K562 (cell line): ENCODE measurements around the gene SDCBP2. TPM values are rescaled to one million over a fixed set of nuclear protein-coding genes. Genes with fewer than 3 reads are reported as not detected.

Experiments
- ATAC-seq: fragments of 200-7000 bp; cut with Tn5 transposase; 3 replicates; pipeline ENCODE4 v1.9.1; 2020; ENCODE audit warnings: moderate library complexity
- BruUV-seq: library from RNA; stranded (reverse); fragments of 400-500 nt; replicated peaks from 2 replicates; lab custom pipeline; 2021; lab: Mats Ljungman, UMichigan
- CTCF ChIA-PET: fragments of 300-600 bp; formaldehyde crosslinking; extraction: SDS; loops from one replicate; lab custom pipeline; 2021; ENCODE audit warnings: low intra/inter-chr PET ratio; lab: Yijun Ruan, JAX
- POLR2A ChIA-PET: fragments of 300-600, 350-650 bp; sonication (Branson Sonifier 250); formaldehyde crosslinking; extraction: SDS; loops from one replicate; lab custom pipeline; 2021; ENCODE audit warnings: antibody characterized with exemption, inconsistent platforms; lab: Yijun Ruan, JAX
- DNase-seq, 4 experiments: peaks; one replicate each; pipeline versions ENCODE4 v3.0.0 to v3.0.0-alpha.2; 2011 to 2018; ENCODE audit warnings: low spot score in 3 of 4, mixed read lengths in 3 of 4; ENCODE audit errors: extremely low read depth in 1 of 4
- FAIRE-seq: peaks from 2 replicates; lab custom pipeline; 2011; peaks lifted over from hg19 to GRCh38; lab: Jason Lieb, UNC
- H2AFZ ChIP-seq: 2 replicates; pipeline ENCODE4 v1.6.0; 2011; ENCODE audit warnings: low read depth, low read length, control low read depth, inconsistent platforms
- H3K27ac ChIP-seq: fragments of 200-600 bp; 3 replicates; pipeline ENCODE4 v1.8.0; 2011; ENCODE audit warnings: low read depth, mild to moderate bottlenecking, control low read depth, inconsistent platforms, low read length, moderate library complexity, mixed read lengths; ENCODE audit errors: extremely low read depth
- H3K27me3 ChIP-seq, 2 experiments: fragments of 300-600 bp in 1 of 2; 2 replicates in 1 of 2; 3 replicates in 1 of 2; pipeline versions ENCODE4 v1.6.0 to v1.8.0; 2011; ENCODE audit warnings: inconsistent platforms in 2 of 2, low read length in 2 of 2, mild to moderate bottlenecking in 1 of 2, mixed read lengths in 1 of 2, moderate library complexity in 1 of 2; ENCODE audit not compliant: control insufficient read depth in 2 of 2, insufficient read depth in 2 of 2
- H3K36me3 ChIP-seq: fragments of 300-600 bp; 3 replicates; pipeline ENCODE4 v1.8.0; 2011; ENCODE audit warnings: mild to moderate bottlenecking, low read length, inconsistent platforms; ENCODE audit not compliant: control insufficient read depth, insufficient read depth
- H3K4me1 ChIP-seq, 2 experiments: fragments of 200-600 bp in 1 of 2; replicated peaks in 1 of 2; 2 replicates in 1 of 2; 3 replicates in 1 of 2; pipeline versions ENCODE4 v1.5.1 to v1.8.0; 2011; ENCODE audit warnings: inconsistent platforms in 2 of 2, low read length in 2 of 2, mild to moderate bottlenecking in 1 of 2, mixed read lengths in 1 of 2, moderate library complexity in 1 of 2; ENCODE audit not compliant: control insufficient read depth in 2 of 2, insufficient read depth in 2 of 2
- H3K4me2 ChIP-seq: 2 replicates; pipeline ENCODE4 v1.6.1; 2011; ENCODE audit warnings: low read length, control low read depth, inconsistent platforms, mixed read lengths; ENCODE audit not compliant: insufficient read depth
- H3K4me3 ChIP-seq: fragments of 200-600 bp; sonication (generic), shearing (Covaris generic); 2 replicates; pipeline ENCODE4 v1.5.1; 2016; ENCODE audit warnings: control low read depth, inconsistent platforms
- H3K79me2 ChIP-seq: fragments of 200-600 bp; 3 replicates; pipeline ENCODE4 v1.8.0; 2011; ENCODE audit warnings: low read length, inconsistent platforms; ENCODE audit not compliant: control insufficient read depth, insufficient read depth
- H3K9ac ChIP-seq, 2 experiments: 2 replicates each; pipeline versions ENCODE4 v1.6.0 to v1.6.1; 2011; ENCODE audit warnings: low read depth in 2 of 2, low read length in 2 of 2, control low read depth in 1 of 2, inconsistent platforms in 1 of 2, mild to moderate bottlenecking in 1 of 2, mixed read lengths in 1 of 2; ENCODE audit not compliant: insufficient read depth in 1 of 2
- H3K9me1 ChIP-seq: one replicate; pipeline ENCODE4 v1.6.0; 2011; ENCODE audit warnings: inconsistent platforms, mild to moderate bottlenecking, low read length, moderate library complexity; ENCODE audit not compliant: control insufficient read depth, insufficient read depth
- H3K9me3 ChIP-seq: replicated peaks from 2 replicates; pipeline ENCODE4 v1.5.1; 2011; ENCODE audit warnings: low read depth, low read length, inconsistent platforms; ENCODE audit not compliant: control insufficient read depth, insufficient read depth
- H4K20me1 ChIP-seq: replicated peaks from 2 replicates; pipeline ENCODE4 v1.6.1; 2011; ENCODE audit warnings: low read length, inconsistent platforms, mixed read lengths; ENCODE audit not compliant: control insufficient read depth, insufficient read depth
- BCOR ChIP-seq: fragments of 450-650 bp; IDR thresholded peaks from 2 replicates; pipeline ENCODE4 v1.6.1; 2016
- CBFA2T2 ChIP-seq: fragments of 450-650 bp; conservative IDR thresholded peaks from 2 replicates; pipeline ENCODE4 v1.6.1; 2017; ENCODE audit warnings: mild to moderate bottlenecking
- KDM2B ChIP-seq: fragments of 250-450 bp; sonication (Bioruptor Pico); IDR thresholded peaks from 2 replicates; pipeline ENCODE4 v1.8.0; 2021; ENCODE audit warnings: mild to moderate bottlenecking, moderate library complexity
- NFIX ChIP-seq: fragments of 250-450 bp; sonication (Bioruptor Pico); IDR thresholded peaks from 2 replicates; pipeline ENCODE4 v1.4.0; 2020; ENCODE audit warnings: low read depth, mild to moderate bottlenecking, moderate library complexity
- ZNF12 ChIP-seq: sonication (generic); formaldehyde crosslinking; IDR thresholded peaks from 2 replicates; pipeline ENCODE4 v1.4.0; 2020; ENCODE audit warnings: mild to moderate bottlenecking, missing genetic modification reagents
- WGBS: fragments of 100-300 bp; shearing (Covaris generic); methylation state at CpG from one replicate; pipeline ENCODE4 v1.1.6; 2016; ENCODE audit warnings: low coverage, mixed read lengths; ENCODE audit not compliant: insufficient coverage; ENCODE audit errors: missing lambda C conversion rate; 5-methylcytosine and 5-hydroxymethylcytosine counted together
- in situ Hi-C: fragments of 300-500 bp; cut with MboI; formaldehyde crosslinking; loops from 4 replicates; pipeline ENCODE4 v1.15.0; 2018; ENCODE audit warnings: inconsistent platforms, mixed read lengths
- intact Hi-C: fragments of 100-400 bp; cut with micrococcal nuclease; formaldehyde crosslinking; loops from 2 replicates; pipeline ENCODE4 v1.14.2; 2022
- polyA plus RNA-seq, 8 experiments: library from polyadenylated mRNA; depleted of rRNA in 4 of 8; stranded (reverse) in 5 of 8; unstranded in 3 of 8; fragments of >200 nt; fragmentation: Nextera tagmentation in 2 of 8; fragmentation: Illumina TruSeq in 1 of 8; extraction: Ambion mirVana in 2 of 8; extraction: Trizol in 1 of 8; gene quantifications; 2 replicates each; pipeline versions ENCODE4 v1.2.1 to v1.2.3, GENCODE V29; 2011 to 2014; ENCODE audit warnings: inconsistent platforms in 1 of 8, missing spikeins in 1 of 8
- total RNA-seq, 7 experiments: library from RNA; depleted of rRNA in 6 of 7; stranded (reverse); fragments of >200 nt in 6 of 7; fragmentation: Illumina TruSeq in 2 of 7; extraction: Trizol in 2 of 7; gene quantifications; 2 replicates each; pipeline versions ENCODE4 v1.2.1 to v1.2.3, GENCODE V29; 2011 to 2021; ENCODE audit warnings: low replicate concordance in 1 of 7
- TF ChIP-seq, protein P1 (sequence below): fragments of 450-650 bp; IDR thresholded peaks from 2 replicates; pipeline ENCODE4 v1.6.1; 2016

SDCBP2 gene
- total and polyA plus RNA-seq, 9 of the 15 experiments (the other 6 are each of a cell fraction or from before 2014, with no cell fraction given) = 0.06 to 1.2 (median 0.80) TPM

DNA sequence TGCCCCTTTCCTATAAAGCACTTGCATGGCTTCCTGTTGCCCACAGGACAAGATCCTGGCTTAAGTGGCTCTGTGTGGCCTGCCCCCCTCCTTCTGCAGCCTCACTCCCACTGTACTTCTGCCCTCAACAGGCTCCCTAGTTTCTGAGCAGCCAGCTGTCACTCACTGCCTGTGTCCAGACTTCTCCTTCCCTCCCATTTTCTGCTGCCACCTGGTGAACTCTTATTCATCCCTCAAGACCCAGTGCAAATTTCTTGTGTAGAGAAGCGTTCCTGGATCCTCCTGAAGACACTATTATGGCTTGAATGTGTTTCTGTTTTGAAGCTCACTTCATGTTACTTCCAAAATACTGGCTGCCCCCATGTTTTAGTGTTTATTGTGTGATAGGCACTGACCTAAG lies 36.3 kb downstream of the SDCBP2 start:
- H3K9me3 ChIP-seq = no peaks in the 10 kb centered on the region
- no peak for TF ChIP-seq KDM2B (CRISPR knock-in tag)
- TF ChIP-seq, protein P1, sequence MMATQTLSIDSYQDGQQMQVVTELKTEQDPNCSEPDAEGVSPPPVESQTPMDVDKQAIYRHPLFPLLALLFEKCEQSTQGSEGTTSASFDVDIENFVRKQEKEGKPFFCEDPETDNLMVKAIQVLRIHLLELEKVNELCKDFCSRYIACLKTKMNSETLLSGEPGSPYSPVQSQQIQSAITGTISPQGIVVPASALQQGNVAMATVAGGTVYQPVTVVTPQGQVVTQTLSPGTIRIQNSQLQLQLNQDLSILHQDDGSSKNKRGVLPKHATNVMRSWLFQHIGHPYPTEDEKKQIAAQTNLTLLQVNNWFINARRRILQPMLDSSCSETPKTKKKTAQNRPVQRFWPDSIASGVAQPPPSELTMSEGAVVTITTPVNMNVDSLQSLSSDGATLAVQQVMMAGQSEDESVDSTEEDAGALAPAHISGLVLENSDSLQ = peak; percentile 80
- no peak overlapping the region for H3K4me2 ChIP-seq
- BruUV-seq = no TSS peak
- H4K20me1 ChIP-seq = peaks cover 3% of the 10 kb centered on the region; the same call in 1 of the 2 replicates
- H3K36me3 ChIP-seq = no peaks in the 10 kb centered on the region; the same call in 2 of the 3 replicates
- ChIA-PET CTCF (no interaction called here), POLR2A (interaction anchor here (0.6 kb wide), 1 partner anchor 166 kb away, joined by 3 read pairs; no protein-coding TSS in a partner anchor)
- no peaks in the 10 kb centered on the region for H3K9me1 ChIP-seq
- FAIRE-seq (no peak), DNase-seq (no peak), ATAC-seq (no peak)
- no peaks in the 10 kb centered on the region for H3K79me2 ChIP-seq
- no peak overlapping the region for H3K9ac ChIP-seq
- no peaks in the 10 kb centered on the region for H3K27me3 ChIP-seq
- H3K27ac ChIP-seq = no peak overlapping the region
- H3K4me1 ChIP-seq = peaks cover 0 to 6% of the 10 kb centered on the region in 2 experiments; a peak in 1 of 5 replicates
- no peak overlapping the region for H2AFZ ChIP-seq
- no peak overlapping the region for H3K4me3 ChIP-seq
- intact Hi-C loops (no loop called here), in situ Hi-C loops (no loop called here)
- WGBS = 0% methylated on average over 1 of the region's 1 CpG

DNA sequence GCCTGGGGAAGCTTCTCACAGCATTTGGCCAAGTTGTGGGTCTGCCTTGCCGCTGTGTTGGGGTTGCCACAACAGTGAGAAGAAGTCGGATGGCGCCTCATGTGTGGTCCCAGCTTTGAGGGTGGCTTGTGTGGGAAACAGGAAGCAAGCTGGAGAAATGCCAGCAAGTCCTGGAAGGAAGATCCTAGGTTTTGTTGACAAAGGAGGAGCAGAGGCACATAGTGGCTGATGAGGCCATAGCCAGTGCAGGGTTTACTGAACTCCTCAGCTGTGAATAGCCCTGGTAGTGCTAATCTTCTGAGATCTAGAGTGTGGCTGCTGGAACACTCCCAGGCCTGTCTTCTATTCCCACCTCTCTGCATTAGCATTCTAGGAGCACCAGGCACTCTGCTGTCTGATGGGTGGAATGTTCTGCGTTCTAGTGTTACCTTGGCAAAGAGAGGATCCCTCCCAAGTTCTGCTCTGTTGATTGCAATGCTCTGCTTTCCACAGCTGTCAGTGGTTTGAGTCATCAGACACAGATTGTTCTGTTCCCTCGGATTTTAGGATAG lies 37.7 kb downstream of the SDCBP2 start:
- ATAC-seq (no peak), DNase-seq (no peak), FAIRE-seq (no peak)
- H3K79me2 ChIP-seq = no peaks in the 10 kb centered on the region
- H3K27me3 ChIP-seq = no peaks in the 10 kb centered on the region
- in situ Hi-C loops = no loop called here
- H3K4me3 ChIP-seq = no peak overlapping the region
- H3K36me3 ChIP-seq = no peaks in the 10 kb centered on the region; the same call in 2 of the 3 replicates
- H3K4me2 ChIP-seq = no peak overlapping the region
- ChIA-PET CTCF (no interaction called here), POLR2A (interaction anchor here (1.1 kb wide), 1 partner anchor 13 kb away, joined by 4 read pairs; no protein-coding TSS in a partner anchor)
- H3K9me1 ChIP-seq = no peaks in the 10 kb centered on the region
- TF ChIP-seq NFIX (CRISPR knock-in tag) (no peak), ZNF12 (CRISPR knock-in tag) (no peak), CBFA2T2 (no peak), BCOR (no peak)
- no TSS peak for BruUV-seq
- H3K9ac ChIP-seq = peak overlapping the region in 1 of 2 experiments; percentile 28; a peak in 1 of 4 replicates
- H3K4me1 ChIP-seq = no peaks in the 10 kb centered on the region; a peak in 1 of 5 replicates
- no peak overlapping the region for H3K27ac ChIP-seq
- H2AFZ ChIP-seq = no peak overlapping the region
- no peaks in the 10 kb centered on the region for H3K9me3 ChIP-seq
- intact Hi-C loops = no loop called here
- WGBS = 47% methylated on average over 5 of the region's 5 CpGs
- H4K20me1 ChIP-seq = peaks cover 3% of the 10 kb centered on the region; the same call in 1 of the 2 replicates
